CD4-positive, alpha-beta T cell treated with Interferon gamma for 1 hour (primary cell): ENCODE measurements around the gene FAM89B.

ENCODE experiments used
- DNase-seq: peaks from one replicate; pipeline ENCODE4 v3.0.0-alpha.2; 2020

The FAM89B gene

DNA sequence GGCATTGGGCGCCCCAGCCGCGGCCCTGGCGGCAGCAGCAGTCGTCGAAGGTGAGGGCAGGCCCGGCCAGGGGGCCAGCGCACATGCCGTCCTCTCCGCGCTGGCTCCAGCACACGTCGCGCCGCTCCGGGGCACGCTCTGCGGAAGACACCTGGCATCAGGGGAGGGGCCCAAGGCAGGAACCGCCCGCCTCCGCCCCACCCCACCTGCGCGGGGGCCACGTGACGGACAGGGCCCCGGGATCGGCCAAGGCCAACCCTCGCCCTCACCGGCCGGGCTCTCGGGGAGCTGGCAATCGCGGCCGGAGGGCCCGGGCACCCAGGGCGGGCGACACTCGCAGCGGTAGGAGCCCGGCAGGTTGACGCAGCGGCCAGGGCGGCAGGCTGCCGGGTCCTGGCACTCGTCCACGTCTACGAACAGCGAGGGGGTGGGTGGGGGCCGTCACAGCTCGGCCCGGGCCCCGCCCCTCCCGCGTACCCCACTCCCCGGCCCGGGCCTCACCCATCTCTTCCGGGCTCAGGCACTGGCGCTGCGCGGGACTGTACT, 32.5 kb upstream of the FAM89B start:
- DNase-seq, result no peak

- DNase-seq, result peak; percentile 85
These were observed 31.8 kb upstream of the FAM89B start for GRCh38 chr11:65540290-65541092.

- no peak for DNase-seq
These were observed 31.0 kb upstream of the FAM89B start for GRCh38 chr11:65541093-65541982.

- no peak for DNase-seq
These were observed 29.5 kb upstream of the FAM89B start for GRCh38 chr11:65542738-65543390.

GRCh38 chr11:65545853-65546216, 26.5 kb upstream of the FAM89B start:
- DNase-seq, result no peak

DNA sequence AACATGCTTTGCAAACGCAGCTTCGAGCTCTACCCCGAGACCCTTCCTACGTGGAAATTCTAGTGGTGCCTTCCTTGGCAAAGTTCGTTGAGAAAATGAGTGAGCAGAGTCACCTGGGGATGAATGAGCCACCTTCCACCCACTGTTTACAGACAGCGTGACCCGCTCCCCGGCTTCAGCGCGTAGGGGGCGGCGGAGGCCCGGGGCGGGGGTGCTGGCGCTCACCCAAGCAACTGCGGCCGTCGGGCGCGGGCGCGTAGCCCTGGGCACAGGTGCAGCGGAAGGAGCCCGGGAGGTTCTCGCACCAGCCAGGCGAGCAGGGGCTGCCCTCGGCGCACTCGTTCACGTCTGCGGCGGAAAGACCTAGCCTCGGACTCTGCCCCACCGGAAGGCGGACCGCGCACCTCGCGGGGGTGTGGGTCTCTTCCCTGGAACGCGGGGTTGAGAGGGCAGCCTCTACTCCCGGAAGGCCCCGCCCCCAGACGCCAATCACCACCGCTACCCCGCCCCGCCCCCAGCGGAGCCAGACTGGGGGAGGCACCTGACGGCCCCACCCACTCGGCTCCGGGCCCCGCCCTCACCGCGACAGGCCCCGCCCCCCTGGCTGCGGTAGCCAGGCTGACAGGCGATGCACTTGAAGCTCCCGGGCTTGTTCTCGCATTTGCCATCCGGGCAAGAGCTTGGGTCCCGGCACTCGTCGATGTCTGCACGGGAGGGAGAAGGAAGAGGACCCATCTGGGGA, 25.9 kb upstream of the FAM89B start:
- DNase-seq, result peak; percentile 97

GRCh38 chr11:65547446-65548125, 24.8 kb upstream of the FAM89B start:
- DNase-seq, result peak; percentile 45

- no peak for DNase-seq
These were observed 23.9 kb upstream of the FAM89B start for GRCh38 chr11:65548395-65548794.

DNA sequence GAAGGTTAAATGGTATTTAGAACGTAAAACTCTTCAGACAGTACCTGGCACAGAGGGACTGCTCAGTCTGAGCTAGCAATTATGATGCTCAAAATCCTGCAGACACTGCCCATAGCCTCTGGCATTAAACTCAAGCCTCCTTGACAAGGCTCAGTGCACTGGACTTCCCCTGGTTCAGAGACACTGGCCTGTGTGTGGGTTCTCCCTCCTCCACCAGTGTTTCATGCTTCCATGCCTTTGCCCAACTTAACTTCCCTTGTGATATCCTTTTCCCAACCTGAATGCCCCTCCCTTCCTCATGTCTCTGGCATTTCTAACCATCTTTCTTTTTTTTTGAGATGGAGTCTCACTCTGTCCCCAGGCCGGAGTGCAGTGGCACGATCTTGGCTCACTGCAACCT, 23.2 kb upstream of the FAM89B start:
- no peak for DNase-seq

DNA sequence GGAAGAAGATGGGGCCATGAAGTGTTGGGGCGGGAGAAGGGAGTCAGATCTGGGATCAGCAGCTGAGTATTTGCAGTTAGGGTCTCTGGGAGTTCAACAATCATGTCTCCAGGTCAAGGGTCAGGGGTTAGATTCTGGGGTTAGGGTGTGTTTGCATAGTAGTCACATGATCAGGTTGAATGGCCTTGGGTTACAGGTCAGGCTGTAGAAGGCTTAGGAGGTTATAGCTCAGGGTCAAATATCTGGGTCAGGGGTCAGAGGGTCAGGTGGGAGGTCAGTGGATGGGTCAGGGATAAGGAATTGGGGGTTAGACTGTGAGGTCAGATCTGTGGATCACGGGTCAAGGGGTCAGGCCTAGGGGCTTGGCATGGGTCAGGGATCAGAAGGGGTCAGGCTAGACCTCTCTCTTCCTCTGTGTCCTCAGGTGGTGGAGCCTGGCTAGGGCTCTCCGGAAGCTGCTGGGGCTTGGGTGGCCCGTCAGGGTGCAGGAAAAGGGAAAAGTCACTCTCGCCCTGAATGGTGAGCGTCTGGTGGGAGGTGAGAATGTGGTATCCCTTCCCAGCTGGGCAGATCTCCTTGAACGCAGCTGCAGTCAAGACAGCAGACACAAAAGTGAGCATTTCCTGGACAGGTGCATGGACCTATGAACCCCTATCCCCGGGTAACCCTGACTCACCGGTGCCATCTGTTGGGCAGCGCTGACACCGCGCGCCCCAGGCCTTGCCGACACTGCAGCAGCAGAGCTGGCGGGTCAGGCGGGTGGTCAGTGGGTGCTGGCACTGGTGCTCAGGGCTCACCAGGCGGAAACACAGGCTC, 20.6 kb upstream of the FAM89B start:
- DNase-seq, result peak; percentile 73

- DNase-seq, result no peak
These were observed 19.9 kb upstream of the FAM89B start for GRCh38 chr11:65552388-65552951.

DNA sequence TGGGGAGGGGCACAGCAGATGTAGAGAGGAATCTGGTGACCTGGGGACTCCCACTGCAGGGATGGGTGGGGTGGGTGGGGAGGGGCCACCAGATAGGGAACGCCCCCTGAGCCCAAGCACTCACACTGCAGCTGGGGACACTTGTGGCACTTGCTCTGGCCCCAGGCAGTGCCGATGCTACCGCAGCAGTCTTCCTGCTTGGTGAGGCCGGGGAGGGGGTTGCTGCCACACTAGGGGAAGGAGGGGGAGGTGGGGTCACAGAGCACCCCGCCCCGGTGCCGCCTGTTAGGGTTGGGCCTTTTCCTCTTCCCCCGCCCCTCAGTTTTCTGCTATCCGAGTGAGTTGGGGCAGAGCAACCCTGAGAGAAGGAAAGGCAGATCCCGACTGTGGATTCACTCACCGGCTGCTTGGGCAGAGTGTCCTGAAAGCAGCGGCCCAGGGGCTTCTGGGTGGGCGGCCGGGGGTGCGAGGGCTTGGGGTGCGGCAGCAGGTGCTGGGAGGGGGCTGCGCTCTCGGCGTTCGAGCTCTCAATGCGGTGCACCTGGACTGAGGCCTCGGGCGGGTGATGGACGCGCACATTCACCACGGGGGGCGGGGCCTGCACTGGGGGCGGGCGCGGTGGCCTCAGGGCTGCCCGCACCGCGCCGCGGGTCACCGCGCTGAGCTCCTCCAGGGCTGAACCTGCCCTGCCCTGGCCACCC, 18.9 kb upstream of the FAM89B start:
- DNase-seq, result peak; percentile 85

- DNase-seq, result no peak
These were observed 18.1 kb upstream of the FAM89B start for GRCh38 chr11:65554057-65554818.

DNA sequence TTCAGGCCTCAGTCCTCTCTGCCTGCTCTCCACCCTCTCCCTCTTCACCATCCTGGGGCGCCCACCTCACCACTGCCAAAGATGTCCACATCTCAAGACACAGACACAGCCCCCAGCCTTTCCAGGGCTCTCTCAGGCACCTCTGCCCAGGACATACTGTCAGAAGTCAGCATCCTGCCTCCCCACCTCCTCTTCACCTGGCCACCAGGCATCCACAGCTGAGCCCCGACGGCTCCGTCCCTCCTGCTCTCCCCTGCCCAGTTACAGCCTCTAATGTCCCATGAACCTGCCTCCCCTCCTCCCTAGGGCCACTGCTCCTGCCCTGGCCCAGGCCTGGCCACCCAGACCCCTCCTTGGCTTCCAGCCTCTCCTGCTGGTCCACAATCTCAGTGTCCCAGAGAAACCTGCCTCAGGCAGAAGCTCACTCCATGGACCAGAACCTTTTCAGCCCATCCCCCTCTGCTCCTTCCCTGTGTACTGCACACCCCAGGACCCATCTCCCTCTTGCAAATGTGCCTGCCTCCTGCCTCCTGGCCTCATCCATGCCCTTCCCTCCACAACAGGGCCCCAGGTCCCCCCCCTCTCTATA, 17.4 kb upstream of the FAM89B start:
- no peak for DNase-seq

DNA sequence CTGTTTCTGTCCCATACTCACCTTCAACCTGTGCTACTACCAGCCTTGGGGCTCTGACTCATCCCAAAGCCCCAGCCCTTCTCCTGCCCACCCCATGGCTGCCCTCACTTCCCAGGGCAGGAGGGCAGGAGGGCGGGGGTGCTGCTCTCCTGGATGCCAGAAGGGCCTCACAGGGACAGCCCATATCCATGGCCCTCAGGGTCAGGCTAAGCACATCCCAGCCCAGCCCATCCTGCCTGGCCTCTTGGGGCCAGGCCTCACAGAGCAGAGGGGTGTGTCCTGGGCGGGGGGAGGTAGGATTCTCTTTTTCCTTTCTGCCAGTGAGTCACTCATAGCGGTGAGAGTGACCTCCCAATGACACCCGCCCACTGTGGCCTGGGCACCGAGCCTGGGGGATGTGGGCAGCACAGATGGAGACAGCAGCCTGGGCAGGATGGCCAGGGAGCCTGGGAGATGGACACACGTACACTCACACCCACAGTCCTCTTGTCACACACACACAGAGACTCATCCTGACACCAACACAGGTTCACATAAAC, 16.6 kb upstream of the FAM89B start:
- DNase-seq, result no peak

- no peak for DNase-seq
These were observed 15.7 kb upstream of the FAM89B start for GRCh38 chr11:65556470-65557279.

- DNase-seq, result no peak
These were observed 14.9 kb upstream of the FAM89B start for GRCh38 chr11:65557280-65558001.
